Measurements from ENCODE around the gene LRIG2. TPM values are rescaled to one million over a fixed set of nuclear protein-coding genes. Genes with fewer than 3 reads are reported as not detected.

LRIG2 gene
- 3.1 to 3.7 TPM (median 3.2 TPM) in 5 replicates for total RNA-seq (2022; extraction: Qiagen RNA extraction)

GRCh38 chr1:113072757-113073478 is at the start of gene LRIG2:
Gene LRIG2 (plus strand): TSS chr1:113073198. CDS start chr1:113073407, 209 bp downstream.

Other genes starting within 250 kb of the LRIG2 start
- 44.0 to 53.9 TPM (median 46.6 TPM) in 5 replicates for gene SLC16A1, start 117.0 kb upstream of the LRIG2 start, total RNA-seq (2022; extraction: Qiagen RNA extraction)